Tibial nerve (tissue), 4 donors: Measurements from ENCODE around the gene MEGF8. TPM values are rescaled to one million over a fixed set of nuclear protein-coding genes. Genes with fewer than 3 reads are reported as not detected.

ENCODE experiments used
- DNase-seq, 2 donors: peaks; one replicate each; pipeline ENCODE4 v3.0.0-alpha.2; 2019; ENCODE audit warnings: low spot score in 2 of 2
- H3K27ac ChIP-seq, 4 donors: fragments of 200-600 bp; sonication (generic) in 3 of 4; one replicate each; pipeline ENCODE4 v1.5.1; 2017 to 2019; ENCODE audit warnings: mild to moderate bottlenecking in 1 of 4
- H3K27me3 ChIP-seq, 2 donors: fragments of 200-600 bp; sonication (generic) in 1 of 2; one replicate each; pipeline versions ENCODE4 v1.5.1 to v1.6.0; 2017 to 2019
- H3K36me3 ChIP-seq, 3 donors: fragments of 200-600 bp; sonication (generic); one replicate each; pipeline ENCODE4 v1.5.1; 2018 to 2019
- H3K4me1 ChIP-seq, 4 donors: fragments of 200-600 bp; sonication (generic) in 3 of 4; one replicate each; pipeline ENCODE4 v1.5.1; 2017 to 2019
- H3K4me3 ChIP-seq, 4 donors: fragments of 200-600 bp; sonication (generic) in 3 of 4; one replicate each; pipeline ENCODE4 v1.5.1; 2017 to 2019; ENCODE audit warnings: mild to moderate bottlenecking in 1 of 4, moderate library complexity in 1 of 4
- H3K9me3 ChIP-seq, 4 donors: fragments of 200-600 bp; sonication (generic) in 3 of 4; one replicate each; pipeline ENCODE4 v1.5.1; 2017 to 2019
- CTCF ChIP-seq, 5 experiments: fragments of 200-600 bp in 3 of 5; fragments of 450-650 bp in 2 of 5; sonication (generic) in 3 of 5; IDR thresholded peaks; one replicate each; pipeline ENCODE4 v1.5.1; 2016 to 2019; ENCODE audit warnings: antibody characterized with exemption in 5 of 5, mild to moderate bottlenecking in 3 of 5, moderate library complexity in 2 of 5
- EP300 ChIP-seq, 2 donors: sonication (generic); formaldehyde crosslinking; IDR thresholded peaks; one replicate each; pipeline ENCODE4 v1.6.1; 2017; ENCODE audit warnings: antibody characterized with exemption in 2 of 2, mild to moderate bottlenecking in 1 of 2
- POLR2A ChIP-seq, 2 donors: fragments of 450-650 bp; IDR thresholded peaks; one replicate each; pipeline ENCODE4 v1.6.1; 2017; ENCODE audit warnings: antibody characterized with exemption in 2 of 2, mild to moderate bottlenecking in 2 of 2, moderate library complexity in 2 of 2
- WGBS, 2 donors: methylation state at CpG; one replicate each; pipeline ENCODE4 v1.1.5; 2018; 5-methylcytosine and 5-hydroxymethylcytosine counted together
- total RNA-seq, 4 donors: library from RNA; depleted of rRNA; stranded (reverse); fragments of >200 nt; gene quantifications; one replicate each; pipeline ENCODE4 v1.1.0, GENCODE V29; 2016

Gene MEGF8
- total RNA-seq, 4 donors from 2014 or later = 17.9 to 33.3 (median 22.4) TPM

GRCh38 chr19:42422901-42423461 is 97.5 kb downstream of the MEGF8 start:
- WGBS, 2 donors = 4 to 5% methylated on average over 25 to 36 of the region's 38 CpGs
- DNase-seq = no peak
- Histone ChIP-seq H3K9me3 (no peaks in the 10 kb centered on the region), H3K36me3 (no peaks in the 10 kb centered on the region), H3K27me3 (peaks cover 0 to 37% of the 10 kb centered on the region in 2 donors), H3K4me1 (peaks cover 0 to 40% (median 11%) of the 10 kb centered on the region in 4 donors), H3K27ac (peak overlapping the region in 3 of 4 donors; percentile 44 to 75 (median 71)), H3K4me3 (peak overlapping the region; percentile 50 to 64 (median 57))
- no peak for TF ChIP-seq EP300 (IDR thresholded peaks at IDR 0.05)
- no peak for TF ChIP-seq POLR2A (IDR thresholded peaks at IDR 0.05)
- TF ChIP-seq CTCF (IDR thresholded peaks at IDR 0.05) = no peak

- H3K4me1 ChIP-seq = peaks cover 0 to 40% (median 11%) of the 10 kb centered on the region in 4 donors
- H3K27ac ChIP-seq = peak overlapping the region in 3 of 4 donors; percentile 44 to 75 (median 71)
- DNase-seq = peak; percentile 48 to 78
- H3K4me3 ChIP-seq = peak overlapping the region; percentile 50 to 64 (median 57)
- H3K27me3 ChIP-seq = peaks cover 0 to 37% of the 10 kb centered on the region in 2 donors
- no peaks in the 10 kb centered on the region for H3K9me3 ChIP-seq
- H3K36me3 ChIP-seq = no peaks in the 10 kb centered on the region
- WGBS, 2 donors = 3 to 9% methylated on average over 31 to 59 of the region's 65 CpGs
- peak in 1 of 2 donors; percentile 39 for TF ChIP-seq POLR2A (IDR thresholded peaks at IDR 0.05)
- TF ChIP-seq CTCF (IDR thresholded peaks at IDR 0.05) = peak in 2 of 5 experiments; percentile 3 to 26
- TF ChIP-seq EP300 (IDR thresholded peaks at IDR 0.05) = peak in 1 of 2 donors; percentile 36
Measured at GRCh38 chr19:42423462-42424344, 98.3 kb downstream of the MEGF8 start.

GRCh38 chr19:42424345-42424707 is 98.9 kb downstream of the MEGF8 start:
- no peaks in the 10 kb centered on the region for H3K36me3 ChIP-seq
- DNase-seq = no peak
- H3K9me3 ChIP-seq = no peaks in the 10 kb centered on the region
- WGBS, 2 donors = 62 to 75% methylated on average over 9 to 15 of the region's 15 CpGs
- TF ChIP-seq EP300 (IDR thresholded peaks at IDR 0.05) (no peak), POLR2A (IDR thresholded peaks at IDR 0.05) (no peak), CTCF (IDR thresholded peaks at IDR 0.05) (no peak)
- H3K27ac ChIP-seq = peak overlapping the region in 1 of 4 donors; percentile 71
- peak overlapping the region in 2 of 4 donors; percentile 61 to 64 for H3K4me3 ChIP-seq
- peaks cover 0 to 37% of the 10 kb centered on the region in 2 donors for H3K27me3 ChIP-seq
- peaks cover 0 to 40% (median 11%) of the 10 kb centered on the region in 4 donors for H3K4me1 ChIP-seq

- Histone ChIP-seq H3K4me3 (no peak overlapping the region), H3K27me3 (peaks cover 0 to 37% of the 10 kb centered on the region in 2 donors), H3K36me3 (no peaks in the 10 kb centered on the region), H3K27ac (no peak overlapping the region), H3K4me1 (peaks cover 0 to 40% (median 11%) of the 10 kb centered on the region in 4 donors), H3K9me3 (no peaks in the 10 kb centered on the region)
- 70 to 71% methylated on average over 7 to 13 of the region's 13 CpGs for WGBS, 2 donors
- TF ChIP-seq CTCF (IDR thresholded peaks at IDR 0.05) (no peak), POLR2A (IDR thresholded peaks at IDR 0.05) (no peak), EP300 (IDR thresholded peaks at IDR 0.05) (no peak)
- no peak for DNase-seq
Measured at GRCh38 chr19:42424712-42425131, 99.3 kb downstream of the MEGF8 start.

GRCh38 chr19:42426643-42427042 is 101.2 kb downstream of the MEGF8 start:
- 87 to 98% methylated on average over 3 of the region's 3 CpGs for WGBS, 2 donors
- TF ChIP-seq POLR2A (IDR thresholded peaks at IDR 0.05) = no peak
- TF ChIP-seq EP300 (IDR thresholded peaks at IDR 0.05) = no peak
- no peak for TF ChIP-seq CTCF (IDR thresholded peaks at IDR 0.05)
- DNase-seq = no peak
- peaks cover 0 to 37% of the 10 kb centered on the region in 2 donors for H3K27me3 ChIP-seq
- H3K9me3 ChIP-seq = no peaks in the 10 kb centered on the region
- H3K4me3 ChIP-seq = no peak overlapping the region
- H3K36me3 ChIP-seq = no peaks in the 10 kb centered on the region
- peaks cover 0 to 27% (median 11%) of the 10 kb centered on the region in 4 donors for H3K4me1 ChIP-seq
- no peak overlapping the region for H3K27ac ChIP-seq
